ENCODE measurements around the gene LYVE1.

The LYVE1 gene

DNA sequence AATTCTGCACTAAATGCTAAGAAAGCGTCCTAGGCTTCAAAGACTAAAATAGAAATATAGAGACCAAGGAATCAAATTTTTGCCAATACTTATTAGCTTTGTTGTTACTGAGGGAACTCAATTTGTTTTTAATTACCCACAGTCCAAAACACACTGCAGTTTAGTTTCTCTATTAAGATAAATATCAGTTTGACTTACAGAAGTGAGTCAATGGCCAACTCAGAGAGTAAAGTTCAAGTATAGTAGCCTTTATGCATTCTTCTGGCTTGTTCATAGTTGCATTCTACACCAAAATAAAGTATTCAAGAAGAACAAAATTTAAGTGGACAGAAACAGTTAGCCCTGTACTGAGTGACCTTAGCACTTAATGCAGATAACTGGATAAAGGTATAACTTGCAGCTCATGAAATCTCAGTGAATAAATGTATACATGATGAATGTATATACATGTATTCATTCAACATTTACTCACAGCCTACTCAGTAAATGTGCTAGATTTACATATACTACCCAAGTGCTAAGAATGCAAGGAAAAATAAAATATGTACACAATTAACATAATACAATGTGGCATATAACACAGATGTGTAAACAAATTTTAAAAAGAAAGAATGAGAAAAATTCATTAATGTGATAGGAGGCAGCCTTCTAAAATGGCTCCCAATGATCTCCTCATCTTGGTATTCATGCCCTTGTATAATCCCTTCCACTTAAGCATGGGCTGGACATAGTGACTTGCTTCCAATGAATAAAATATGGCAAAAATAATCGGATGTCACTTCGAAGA lies 17.8 kb downstream of the LYVE1 start:
- Mint-ChIP-seq H3K4me1 (no peaks in the 10 kb centered on the region), H3K4me3 (no peak overlapping the region), H3K9me3 (peaks cover 6 to 7% of the 10 kb centered on the region in 2 donors), H3K27ac (no peak overlapping the region), H3K27me3 (peaks cover 17% of the 10 kb centered on the region)
- ATAC-seq = no peak
- DNase-seq = no peak

DNA sequence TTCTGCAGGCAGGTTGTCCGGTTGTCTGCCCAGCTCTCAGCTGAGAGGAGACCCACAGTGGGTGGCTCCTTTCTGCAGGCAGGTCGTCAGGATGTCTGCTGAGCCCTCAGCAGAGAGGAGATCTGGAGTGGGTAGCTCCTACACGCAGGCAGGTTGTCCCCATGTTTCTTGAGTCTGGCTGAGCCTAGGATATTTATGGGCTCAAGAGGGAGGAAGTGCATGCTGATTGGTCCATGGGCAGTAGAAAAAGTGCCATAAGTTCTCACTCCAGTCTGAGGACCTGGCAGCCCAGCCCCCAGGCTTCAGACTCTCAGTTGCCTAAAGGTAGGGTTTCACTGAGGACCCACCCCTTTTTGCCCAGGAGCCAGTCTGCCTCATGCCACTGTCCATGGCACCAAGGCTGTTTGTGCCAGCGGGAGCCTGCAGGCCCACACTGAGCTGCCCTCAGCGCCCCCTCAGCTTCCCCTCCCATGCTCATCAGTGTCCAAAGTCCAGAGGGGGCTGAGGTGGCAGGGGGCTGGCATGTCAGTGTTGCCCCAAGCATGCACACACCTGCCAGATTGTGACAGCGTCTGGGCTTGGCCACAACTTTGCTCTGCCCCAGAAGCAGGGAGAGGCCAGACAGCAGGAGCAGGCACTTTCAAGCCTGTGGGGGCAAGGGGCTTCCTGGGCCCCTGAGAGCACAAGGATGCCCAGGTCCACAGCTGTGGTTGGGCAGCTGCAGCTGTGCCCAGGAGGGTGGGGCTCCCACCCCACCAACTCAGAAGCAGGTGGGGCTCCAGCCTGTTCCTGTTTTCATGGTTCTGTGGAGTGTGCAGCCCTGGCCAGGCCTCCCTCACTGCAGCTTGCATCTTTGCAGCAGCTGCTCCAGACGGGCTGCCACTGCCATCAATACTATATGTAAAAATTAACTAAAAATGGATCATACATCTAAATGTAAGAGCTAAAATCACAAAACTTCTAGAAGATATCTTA lies 23.7 kb downstream of the LYVE1 start:
- DNase-seq (no peak), ATAC-seq (no peak)
- Mint-ChIP-seq H3K9me3 (no peaks in the 10 kb centered on the region), H3K27ac (no peak overlapping the region), H3K4me3 (no peak overlapping the region), H3K27me3 (peaks cover 11% of the 10 kb centered on the region), H3K4me1 (peaks cover 11% of the 10 kb centered on the region)

DNA sequence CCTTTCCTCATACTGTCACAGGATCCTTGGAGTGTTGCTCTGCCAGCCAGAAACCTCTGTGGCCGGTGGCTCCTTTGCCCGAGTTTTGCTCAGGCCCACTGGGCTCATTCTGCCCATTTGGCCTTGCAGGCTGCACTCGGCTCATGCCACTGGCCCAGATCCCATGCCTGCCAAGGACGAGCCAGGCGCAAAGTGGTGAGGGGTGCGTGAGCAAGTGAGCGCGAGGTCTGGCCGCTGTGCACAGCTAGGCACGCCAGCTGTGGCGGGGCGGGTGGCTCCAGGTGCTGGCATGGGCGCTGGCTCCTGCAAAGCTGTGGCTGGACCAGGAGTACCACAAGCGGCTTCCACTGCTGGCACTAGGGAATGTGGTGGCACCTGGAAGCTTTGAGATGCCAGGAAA lies 24.7 kb downstream of the LYVE1 start:
- Mint-ChIP-seq H3K9me3 (no peaks in the 10 kb centered on the region), H3K27ac (no peak overlapping the region), H3K4me3 (no peak overlapping the region), H3K4me1 (peaks cover 16% of the 10 kb centered on the region), H3K27me3 (peaks cover 11% of the 10 kb centered on the region)
- no peak for DNase-seq
- ATAC-seq = no peak

DNA sequence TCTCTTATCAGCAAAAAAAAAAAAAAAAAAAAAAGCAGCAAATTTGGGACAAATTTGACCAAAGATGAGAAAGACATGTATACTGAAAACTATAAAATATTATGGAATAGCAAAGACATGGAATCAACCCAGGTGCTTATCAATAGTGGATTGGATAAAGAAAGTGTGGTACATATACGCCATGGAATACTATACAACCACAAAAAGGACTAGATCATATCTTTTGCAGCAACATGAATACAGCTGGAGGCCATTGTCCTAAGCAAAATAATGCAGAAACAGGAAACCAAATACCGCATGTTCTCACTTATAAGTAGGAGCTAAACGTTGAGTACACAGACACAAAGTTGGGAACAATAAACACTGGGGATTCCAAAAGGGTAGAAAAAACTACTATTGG lies 25.7 kb downstream of the LYVE1 start:
- DNase-seq (no peak), ATAC-seq (no peak)
- peaks cover 2% of the 10 kb centered on the region for H3K27me3 Mint-ChIP-seq
- H3K4me1 Mint-ChIP-seq = peaks cover 16% of the 10 kb centered on the region
- no peaks in the 10 kb centered on the region for H3K9me3 Mint-ChIP-seq
- H3K4me3 Mint-ChIP-seq = no peak overlapping the region
- no peak overlapping the region for H3K27ac Mint-ChIP-seq

DNA sequence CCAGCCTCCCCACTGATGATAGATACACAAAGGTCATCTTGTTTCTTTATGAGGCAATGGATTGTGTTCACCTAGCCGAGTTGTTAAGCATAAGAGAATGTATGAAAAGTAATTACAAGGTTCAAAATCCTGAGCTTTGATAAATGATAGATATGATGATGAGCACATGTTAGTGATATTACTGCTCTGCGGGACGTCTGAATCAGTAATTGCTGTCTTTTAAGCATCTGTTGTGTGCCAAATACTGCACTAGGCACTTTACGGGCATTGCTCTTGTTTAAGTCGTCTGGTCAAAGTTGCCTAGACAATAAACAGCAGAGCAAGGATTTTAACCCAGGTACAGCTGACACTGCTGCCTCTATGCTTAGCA lies 26.9 kb downstream of the LYVE1 start:
- Mint-ChIP-seq H3K27ac (peak overlapping the region; percentile 81 to 94), H3K4me3 (peak overlapping the region; percentile 88 to 91), H3K9me3 (no peaks in the 10 kb centered on the region), H3K27me3 (no peaks in the 10 kb centered on the region), H3K4me1 (peaks cover 22% of the 10 kb centered on the region)
- no peak for ATAC-seq
- DNase-seq = no peak

DNA sequence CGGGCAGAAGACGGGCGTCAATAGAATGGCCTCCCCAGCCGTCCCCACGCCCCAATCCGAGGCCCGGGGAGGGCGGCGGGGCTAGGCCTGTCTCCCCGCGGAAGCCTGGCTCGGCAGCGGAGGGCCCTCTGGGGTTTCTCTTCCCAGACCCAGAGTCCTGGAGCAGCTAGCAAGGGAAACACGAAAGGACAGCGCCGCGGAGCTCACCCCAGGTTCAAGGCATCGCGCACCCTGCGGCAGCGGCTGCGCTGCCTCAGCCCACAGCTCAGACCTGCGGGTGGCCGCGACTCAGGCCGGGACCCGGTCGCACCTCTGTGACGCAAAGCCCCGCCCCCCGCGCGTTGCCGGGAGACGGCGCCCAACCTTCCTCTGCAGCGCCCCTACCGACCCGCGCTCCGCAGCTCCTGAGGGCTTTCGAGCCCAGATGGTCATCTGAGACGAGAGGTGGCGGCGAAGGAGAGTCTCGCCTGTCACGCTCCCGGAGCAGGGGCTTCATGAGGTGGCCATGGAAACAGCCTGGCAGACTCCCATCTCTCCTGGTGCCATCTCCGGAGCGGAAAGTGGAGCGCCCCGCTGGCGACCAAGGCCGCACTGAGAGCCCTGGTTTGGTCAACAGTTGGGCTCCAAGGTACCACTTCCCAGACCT lies 27.4 kb downstream of the LYVE1 start, which contains the start of gene RNF141:
RNF141 (minus strand) TSS at position 273 of the 646 bp plus-strand sequence. CDS start 7,029 bp downstream, outside the sequence.
- DNase-seq = peak; percentile 95
- Mint-ChIP-seq H3K4me1 (peaks cover 27% of the 10 kb centered on the region), H3K9me3 (no peaks in the 10 kb centered on the region), H3K27me3 (no peaks in the 10 kb centered on the region), H3K4me3 (peak within 1 kb of the TSS; percentile 88 to 91), H3K27ac (peak within 1 kb of the TSS; percentile 93 to 94)
- peak; percentile 98 for ATAC-seq

DNA sequence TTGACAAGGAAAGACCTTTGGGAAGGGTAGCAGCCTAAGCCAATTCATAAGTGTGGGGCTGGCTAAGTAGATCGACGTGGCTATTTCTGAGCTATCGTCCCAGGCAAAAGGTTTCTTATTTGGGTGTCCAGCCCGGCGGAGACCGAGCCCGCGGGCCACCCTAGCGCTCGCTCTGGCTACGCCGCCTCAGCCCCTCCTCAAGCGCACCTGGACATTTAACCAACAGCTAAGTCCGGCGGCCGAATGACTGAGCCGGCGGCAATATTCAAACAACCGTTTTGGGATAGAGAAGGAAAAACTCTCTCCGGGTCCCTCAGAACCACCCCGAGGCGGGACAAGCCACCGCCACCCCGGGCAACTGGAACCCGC lies 27.9 kb downstream of the LYVE1 start:
- Mint-ChIP-seq H3K4me1 (peaks cover 32% of the 10 kb centered on the region), H3K27ac (peak overlapping the region; percentile 93 to 94), H3K27me3 (no peaks in the 10 kb centered on the region), H3K4me3 (peak overlapping the region; percentile 88 to 91), H3K9me3 (no peaks in the 10 kb centered on the region)
- no peak for DNase-seq
- peak; percentile 21 for ATAC-seq

DNA sequence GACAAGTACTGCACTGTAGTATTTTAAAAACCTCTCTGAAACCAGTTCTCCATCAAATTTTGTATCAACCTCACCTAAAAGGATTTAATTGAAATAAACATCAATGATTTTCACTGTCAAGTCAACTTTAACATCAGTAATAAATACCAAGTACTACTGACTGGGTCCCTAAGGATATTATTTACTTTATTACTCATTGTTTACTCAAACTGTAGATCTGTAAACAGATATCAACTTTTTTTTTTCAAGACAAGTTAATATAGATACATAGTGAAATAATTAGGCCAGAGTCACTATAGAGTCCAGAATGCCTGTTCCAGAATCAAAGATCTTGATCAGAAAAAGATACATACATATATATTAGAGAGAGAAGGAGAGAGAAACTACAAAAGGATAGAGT lies 29.1 kb downstream of the LYVE1 start:
- no peak for DNase-seq
- Mint-ChIP-seq H3K9me3 (no peaks in the 10 kb centered on the region), H3K27ac (no peak overlapping the region), H3K27me3 (no peaks in the 10 kb centered on the region), H3K4me1 (peaks cover 32% of the 10 kb centered on the region), H3K4me3 (peak overlapping the region; percentile 88 to 91)
- ATAC-seq = no peak

DNA sequence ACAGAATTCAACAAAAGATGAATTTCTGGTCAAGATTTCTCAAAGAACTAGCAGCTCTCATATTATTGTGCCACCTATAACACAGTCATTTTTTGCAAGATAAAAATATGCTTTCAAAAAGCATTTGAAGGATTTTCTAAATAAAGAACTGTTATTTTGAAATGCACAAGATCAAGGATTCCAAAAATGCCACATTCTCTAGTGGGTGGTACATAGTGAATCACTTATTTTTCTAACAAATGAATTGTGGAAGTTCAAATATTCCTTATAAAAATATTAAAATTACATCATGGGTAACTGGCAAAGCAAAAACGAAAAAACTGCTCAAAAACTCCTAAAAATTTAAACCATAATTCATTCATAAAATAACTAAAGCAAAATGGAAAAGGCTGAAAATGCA lies 29.5 kb downstream of the LYVE1 start:
- no peak for ATAC-seq
- Mint-ChIP-seq H3K9me3 (no peaks in the 10 kb centered on the region), H3K27ac (no peak overlapping the region), H3K4me1 (peaks cover 32% of the 10 kb centered on the region), H3K4me3 (no peak overlapping the region), H3K27me3 (no peaks in the 10 kb centered on the region)
- DNase-seq = no peak

DNA sequence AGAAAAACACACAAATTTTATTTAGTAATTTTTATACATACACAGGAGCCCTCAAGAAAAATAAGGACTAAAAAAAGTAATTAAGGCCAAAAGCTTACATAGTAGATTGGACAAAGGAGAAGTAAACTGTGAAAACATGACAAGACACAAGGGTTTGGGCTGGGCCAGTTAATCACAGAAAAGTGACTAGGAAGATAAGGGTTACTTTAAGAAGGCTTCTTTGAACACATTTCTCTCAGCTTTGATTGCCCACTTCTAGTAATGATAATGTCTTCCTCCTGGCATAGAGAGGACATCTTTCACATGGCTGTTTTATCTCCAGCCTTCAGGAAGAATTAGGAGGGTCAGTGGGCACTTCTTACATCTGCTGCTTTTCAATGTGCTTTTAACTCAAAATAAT lies 30.9 kb downstream of the LYVE1 start:
- H3K9me3 Mint-ChIP-seq = no peaks in the 10 kb centered on the region
- H3K4me3 Mint-ChIP-seq = no peak overlapping the region
- H3K27ac Mint-ChIP-seq = no peak overlapping the region
- ATAC-seq = no peak
- DNase-seq = no peak
- H3K4me1 Mint-ChIP-seq = peaks cover 32% of the 10 kb centered on the region
- H3K27me3 Mint-ChIP-seq = no peaks in the 10 kb centered on the region

DNA sequence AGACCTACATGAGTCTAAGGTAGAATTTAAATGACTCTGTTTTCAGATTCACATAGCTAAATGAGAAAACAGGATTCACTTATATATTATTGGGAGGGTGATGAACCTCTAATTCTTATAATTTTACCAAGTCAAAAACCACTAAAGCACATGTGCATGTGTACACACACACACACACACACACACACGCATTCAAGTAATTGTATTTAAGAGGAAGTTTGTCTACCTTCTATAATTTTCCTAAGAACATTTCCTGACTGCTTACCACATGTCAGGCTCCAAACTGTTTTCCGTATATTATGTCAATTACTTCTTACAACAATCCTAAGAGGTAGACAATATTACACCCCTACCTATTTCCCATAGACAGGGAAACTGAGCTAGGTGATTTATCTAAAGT lies 34.1 kb downstream of the LYVE1 start:
- H3K4me1 Mint-ChIP-seq = peaks cover 17% of the 10 kb centered on the region
- no peak overlapping the region for H3K4me3 Mint-ChIP-seq
- H3K9me3 Mint-ChIP-seq = no peaks in the 10 kb centered on the region
- ATAC-seq (no peak), DNase-seq (no peak)
- H3K27ac Mint-ChIP-seq = no peak overlapping the region
- no peaks in the 10 kb centered on the region for H3K27me3 Mint-ChIP-seq

DNA sequence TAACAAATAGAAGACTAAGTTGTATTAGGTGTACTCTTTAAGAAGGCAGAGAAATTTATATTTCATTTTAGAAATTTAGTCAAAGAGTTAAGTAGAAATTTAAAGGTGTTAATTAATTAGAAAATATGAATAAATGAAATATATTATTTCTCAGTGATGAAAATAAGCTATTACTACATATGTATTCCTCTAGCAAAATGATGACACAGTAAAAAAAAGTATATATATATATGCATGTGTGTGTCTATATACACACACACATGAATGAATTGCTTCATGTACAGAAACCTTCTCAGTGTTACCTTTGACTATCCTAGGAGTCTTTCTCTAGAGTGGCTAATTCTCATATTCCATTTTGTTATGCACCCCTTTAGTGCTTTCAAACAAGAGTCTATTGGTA lies 35.1 kb downstream of the LYVE1 start:
- Mint-ChIP-seq H3K27me3 (no peaks in the 10 kb centered on the region), H3K4me1 (peaks cover 17% of the 10 kb centered on the region), H3K9me3 (no peaks in the 10 kb centered on the region), H3K4me3 (no peak overlapping the region), H3K27ac (peak overlapping the region in 1 of 2 donors; percentile 28)
- no peak for ATAC-seq
- DNase-seq = no peak

DNA sequence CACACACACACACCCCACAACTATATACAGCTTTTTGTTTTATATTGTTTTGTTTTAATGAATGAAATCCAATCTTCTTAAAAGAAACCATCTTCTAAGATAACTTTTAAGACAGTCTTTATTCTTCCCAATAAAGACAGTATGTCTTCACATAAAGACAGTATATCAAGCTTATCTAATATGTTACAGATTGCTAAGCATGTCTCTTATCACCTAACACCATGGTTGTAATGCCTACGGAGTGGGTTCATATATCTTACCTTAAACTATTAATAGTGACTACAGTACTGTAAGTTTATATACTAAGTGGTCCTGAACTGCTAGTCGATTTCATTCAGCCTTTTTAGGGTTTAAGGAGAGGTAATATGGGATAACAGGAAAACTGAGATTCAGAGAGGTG lies 35.9 kb downstream of the LYVE1 start:
- H3K4me3 Mint-ChIP-seq = no peak overlapping the region
- ATAC-seq (no peak), DNase-seq (no peak)
- peaks cover 21% of the 10 kb centered on the region for H3K4me1 Mint-ChIP-seq
- no peaks in the 10 kb centered on the region for H3K27me3 Mint-ChIP-seq
- peak overlapping the region in 1 of 2 donors; percentile 54 for H3K27ac Mint-ChIP-seq
- no peaks in the 10 kb centered on the region for H3K9me3 Mint-ChIP-seq

DNA sequence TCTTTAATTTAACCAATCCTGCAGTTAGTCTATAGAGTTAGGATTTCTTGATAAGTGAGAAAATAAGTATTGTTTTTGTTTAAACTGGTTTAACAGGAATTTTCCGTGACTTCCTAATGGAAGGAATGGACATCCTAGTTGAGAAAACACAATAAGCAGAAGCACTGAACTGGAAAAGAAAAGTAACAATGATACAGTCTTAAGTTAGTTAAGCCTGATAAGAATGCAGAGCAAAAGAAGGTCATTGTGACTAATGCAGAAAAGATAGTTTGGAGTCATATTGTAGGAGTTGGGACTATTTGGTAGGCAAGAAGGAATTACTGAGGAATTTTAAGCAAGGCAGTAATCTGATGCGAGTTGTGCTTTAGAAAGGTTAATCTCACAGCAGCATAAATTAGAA lies 39.2 kb downstream of the LYVE1 start:
- ATAC-seq (no peak), DNase-seq (no peak)
- Mint-ChIP-seq H3K4me3 (no peak overlapping the region), H3K27ac (no peak overlapping the region), H3K9me3 (no peaks in the 10 kb centered on the region), H3K27me3 (no peaks in the 10 kb centered on the region), H3K4me1 (peaks cover 23% of the 10 kb centered on the region)

DNA sequence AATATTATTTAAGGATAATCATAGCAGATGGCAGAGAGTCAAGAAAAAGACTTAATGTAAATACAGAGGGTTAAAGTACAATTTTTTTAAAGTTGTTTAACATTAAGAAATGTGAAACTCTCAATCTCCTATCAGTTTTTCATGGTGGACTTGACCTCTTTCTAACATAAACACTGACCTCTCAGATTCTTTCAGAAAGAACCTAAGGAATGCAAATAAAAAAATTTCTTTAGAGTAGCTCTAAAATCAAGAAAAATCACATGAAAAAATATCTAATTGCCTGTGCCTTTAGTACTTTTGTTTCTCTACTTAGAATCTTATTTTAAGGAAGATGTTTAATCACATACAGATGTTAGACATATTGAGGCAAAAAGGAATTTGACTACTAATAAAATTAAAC lies 40.3 kb downstream of the LYVE1 start:
- no peaks in the 10 kb centered on the region for H3K27me3 Mint-ChIP-seq
- H3K4me1 Mint-ChIP-seq = peaks cover 23% of the 10 kb centered on the region
- no peak overlapping the region for H3K4me3 Mint-ChIP-seq
- H3K27ac Mint-ChIP-seq = no peak overlapping the region
- no peak for ATAC-seq
- no peak for DNase-seq
- no peaks in the 10 kb centered on the region for H3K9me3 Mint-ChIP-seq
